Adrenal gland (tissue), 5 donors: ENCODE data around the gene CASTOR1.

Experiments
- POLR2A ChIP-seq, 2 donors: fragments of 450-650 bp; IDR thresholded peaks; one replicate each; pipeline ENCODE4 v1.6.1; 2017; ENCODE audit warnings: antibody characterized with exemption in 2 of 2, mild to moderate bottlenecking in 2 of 2, moderate library complexity in 1 of 2
- TF ChIP-seq, protein P1 (sequence below), 6 experiments: fragments of 450-650 bp in 4 of 6; fragments of 200-600 bp in 2 of 6; sonication (generic) in 1 of 6; IDR thresholded peaks; 1 replicate in 5 of 6; 2 replicates in 1 of 6; pipeline versions ENCODE4 v1.5.1 to v1.8.0; 2016 to 2021; ENCODE audit warnings: antibody characterized with exemption in 6 of 6, mild to moderate bottlenecking in 2 of 6, moderate library complexity in 1 of 6
- donor health status: DM: no; HTN: no; CAD: no.

DNA sequence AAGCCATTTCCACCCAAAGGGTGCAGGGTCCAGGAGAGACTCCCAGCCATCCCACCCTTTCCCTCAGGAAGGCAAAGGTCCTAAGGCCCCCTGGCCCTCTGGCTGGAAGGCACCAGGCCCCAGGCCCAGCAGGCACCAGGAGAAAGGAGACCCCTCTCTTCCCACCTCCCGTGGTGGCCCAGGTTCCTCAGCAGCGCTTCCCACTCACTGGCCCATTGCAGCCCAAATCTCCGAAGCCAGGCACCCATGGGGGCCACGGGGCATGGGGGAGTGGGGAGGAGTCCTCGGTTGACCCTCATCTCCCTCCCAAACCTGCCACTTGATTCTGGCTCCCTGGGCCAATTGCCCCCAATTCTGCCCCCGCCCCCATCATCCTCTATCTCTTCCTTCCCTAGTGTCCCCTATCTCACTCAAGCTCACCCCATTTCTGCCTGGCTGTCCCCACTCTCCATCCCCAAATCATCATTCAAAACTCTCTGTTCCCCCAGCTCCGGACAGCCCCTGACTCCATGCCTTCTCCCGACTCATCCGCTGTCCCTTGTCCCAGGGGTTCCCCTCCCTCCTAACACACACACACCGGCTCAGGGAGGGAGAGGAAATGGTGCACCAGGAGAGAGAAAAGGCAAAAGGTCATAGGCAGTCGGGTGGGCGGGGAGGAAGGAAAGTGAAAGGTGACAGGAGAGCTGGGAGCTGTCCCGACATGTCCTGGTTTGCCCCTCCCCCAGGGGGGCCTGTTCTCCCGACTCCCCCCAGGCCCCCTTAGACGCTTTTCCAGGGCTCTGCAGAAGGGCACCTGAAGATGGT, 43.9 kb downstream of the CASTOR1 start:
- TF ChIP-seq, protein P1, sequence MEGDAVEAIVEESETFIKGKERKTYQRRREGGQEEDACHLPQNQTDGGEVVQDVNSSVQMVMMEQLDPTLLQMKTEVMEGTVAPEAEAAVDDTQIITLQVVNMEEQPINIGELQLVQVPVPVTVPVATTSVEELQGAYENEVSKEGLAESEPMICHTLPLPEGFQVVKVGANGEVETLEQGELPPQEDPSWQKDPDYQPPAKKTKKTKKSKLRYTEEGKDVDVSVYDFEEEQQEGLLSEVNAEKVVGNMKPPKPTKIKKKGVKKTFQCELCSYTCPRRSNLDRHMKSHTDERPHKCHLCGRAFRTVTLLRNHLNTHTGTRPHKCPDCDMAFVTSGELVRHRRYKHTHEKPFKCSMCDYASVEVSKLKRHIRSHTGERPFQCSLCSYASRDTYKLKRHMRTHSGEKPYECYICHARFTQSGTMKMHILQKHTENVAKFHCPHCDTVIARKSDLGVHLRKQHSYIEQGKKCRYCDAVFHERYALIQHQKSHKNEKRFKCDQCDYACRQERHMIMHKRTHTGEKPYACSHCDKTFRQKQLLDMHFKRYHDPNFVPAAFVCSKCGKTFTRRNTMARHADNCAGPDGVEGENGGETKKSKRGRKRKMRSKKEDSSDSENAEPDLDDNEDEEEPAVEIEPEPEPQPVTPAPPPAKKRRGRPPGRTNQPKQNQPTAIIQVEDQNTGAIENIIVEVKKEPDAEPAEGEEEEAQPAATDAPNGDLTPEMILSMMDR (IDR thresholded peaks at IDR 0.05), result no peak
- TF ChIP-seq POLR2A (IDR thresholded peaks at IDR 0.05), result no peak
